ENCODE results near the gene HLA-DOA.

HLA-DOA gene

GRCh38 chr6:32954986-32955802 lies 54.2 kb downstream of the HLA-DOA start:
- Histone ChIP-seq H3K4me1 (ENCODE audit: low read length) (peaks cover 41% of the 10 kb centered on the region), H3K36me3 (replicated peaks; ENCODE audit: low read depth, low read length) (peaks cover 13% of the 10 kb centered on the region), H3K9ac (ENCODE audit: low read length) (no peak overlapping the region), H3K79me2 (ENCODE audit: low read length) (peaks cover 59% of the 10 kb centered on the region), H3K4me3 (ENCODE audit: low read length) (no peak overlapping the region), H3K4me2 (ENCODE audit: low read length) (no peak overlapping the region), H3K9me3 (ENCODE audit: insufficient read depth, low read length) (no peaks in the 10 kb centered on the region), H3K27ac (ENCODE audit: low read length) (no peak overlapping the region), H3K27me3 (ENCODE audit: low read depth, low read length) (no peaks in the 10 kb centered on the region), H2AFZ (ENCODE audit: low read depth, low read length) (no peak overlapping the region), H4K20me1 (ENCODE audit: insufficient read depth, low read length) (0 out of 2 replicates have a peak, but pooled peaks cover under 1% of the 10 kb centered on the region)
- TF ChIP-seq CTCF (IDR thresholded peaks at IDR 0.05; ENCODE audit: low read depth, low read length) (peak; percentile 39), EZH2phosphoT487 (IDR thresholded peaks at IDR 0.05; ENCODE audit: low read depth) (no peak)

DNA sequence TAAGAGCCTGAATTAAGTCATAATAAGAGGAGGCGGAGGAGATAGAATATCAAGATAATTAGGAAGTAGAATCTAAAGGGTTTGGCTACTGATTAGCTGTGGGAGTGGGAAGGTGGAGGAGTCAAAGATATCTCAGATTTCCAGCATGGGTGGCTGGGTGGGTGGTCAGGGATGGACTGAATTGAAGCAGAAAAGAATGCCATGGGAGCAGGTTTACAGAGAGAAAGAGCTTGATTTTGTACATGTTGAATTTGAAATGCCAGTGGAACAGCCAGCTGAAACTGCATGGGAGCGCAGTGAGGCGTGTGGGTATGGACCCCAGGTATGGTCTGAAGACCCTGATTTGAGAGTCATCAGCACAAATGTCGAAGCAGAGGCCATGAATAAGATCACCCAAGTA lies 55.1 kb downstream of the HLA-DOA start:
- no peaks in the 10 kb centered on the region for H3K9me3 ChIP-seq (ENCODE audit: insufficient read depth, low read length)
- no peak overlapping the region for H3K9ac ChIP-seq (ENCODE audit: low read length)
- peaks cover 59% of the 10 kb centered on the region for H3K79me2 ChIP-seq (ENCODE audit: low read length)
- H3K27me3 ChIP-seq (ENCODE audit: low read depth, low read length), result no peaks in the 10 kb centered on the region
- 0 out of 2 replicates have a peak, but pooled peaks cover 2% of the 10 kb centered on the region for H4K20me1 ChIP-seq (ENCODE audit: insufficient read depth, low read length)
- H3K4me1 ChIP-seq (ENCODE audit: low read length), result peaks cover 51% of the 10 kb centered on the region
- peak overlapping the region; percentile 16; the same call in 1 of the 2 replicates for H3K4me2 ChIP-seq (ENCODE audit: low read length)
- H3K36me3 ChIP-seq (replicated peaks; ENCODE audit: low read depth, low read length), result peaks cover 14% of the 10 kb centered on the region
- TF ChIP-seq EZH2phosphoT487 (IDR thresholded peaks at IDR 0.05; ENCODE audit: low read depth), result no peak
- TF ChIP-seq CTCF (IDR thresholded peaks at IDR 0.05; ENCODE audit: low read depth, low read length), result no peak
- no peak overlapping the region for H3K4me3 ChIP-seq (ENCODE audit: low read length)
- H2AFZ ChIP-seq (ENCODE audit: low read depth, low read length), result no peak overlapping the region
- H3K27ac ChIP-seq (ENCODE audit: low read length), result peak overlapping the region; percentile 18; the same call in 1 of the 2 replicates
